Caco-2 (cell line): ENCODE data around the gene CMSS1. TPM values are rescaled to one million over a fixed set of nuclear protein-coding genes. Genes with fewer than 3 reads are reported as not detected.

Source experiments
- BruUV-seq: library from RNA; stranded (reverse); fragments of 400-500 nt; replicated peaks from 2 replicates; lab custom pipeline; 2021; lab: Mats Ljungman, UMichigan
- CTCF ChIA-PET: fragments of 300-600 bp; sonication (Branson Sonifier 250); formaldehyde crosslinking; loops from one replicate; lab custom pipeline; 2022; ENCODE audit warnings: antibody characterized with exemption; lab: Charles Lee
- POLR2A ChIA-PET: fragments of 300-600 bp; sonication (Branson Sonifier 250); formaldehyde crosslinking; loops from one replicate; lab custom pipeline; 2022; ENCODE audit warnings: antibody characterized with exemption; lab: Charles Lee
- DNase-seq, 2 experiments: peaks; one replicate each; pipeline versions ENCODE4 v3.0.0 to v3.0.0-alpha.2; 2020 to 2022
- H3K27me3 ChIP-seq: replicated peaks from 2 replicates; pipeline ENCODE4 v1.6.0; 2011; ENCODE audit warnings: low read length; ENCODE audit not compliant: control insufficient read depth, insufficient read depth
- H3K36me3 ChIP-seq: 2 replicates; pipeline ENCODE4 v1.5.1; 2011; ENCODE audit warnings: low read length; ENCODE audit not compliant: control insufficient read depth, insufficient read depth
- H3K4me1 ChIP-seq: fragments of 250-450 bp; sonication (Bioruptor Pico); 2 replicates; pipeline ENCODE4 v1.5.1; 2020; ENCODE audit warnings: mild to moderate bottlenecking
- H3K4me3 ChIP-seq: 2 replicates; pipeline ENCODE4 v1.5.1; 2011; ENCODE audit warnings: low read depth, mild to moderate bottlenecking, control low read depth, low read length
- H3K9me3 ChIP-seq: fragments of 250-450 bp; sonication (Bioruptor Pico); 2 replicates; pipeline ENCODE4 v1.5.1; 2020; ENCODE audit warnings: mild to moderate bottlenecking, moderate library complexity
- H3K27ac Mint-ChIP-seq: one replicate; pipeline ENCODE4 v1.8.0; 2022; ENCODE audit warnings: mixed read lengths; ENCODE audit not compliant: unreplicated experiment
- H3K27me3 Mint-ChIP-seq: one replicate; pipeline ENCODE4 v1.8.0; 2022; ENCODE audit warnings: mixed read lengths; ENCODE audit not compliant: insufficient read depth, unreplicated experiment
- H3K36me3 Mint-ChIP-seq: one replicate; pipeline ENCODE4 v1.8.0; 2022; ENCODE audit warnings: mild to moderate bottlenecking, mixed read lengths; ENCODE audit not compliant: insufficient read depth, unreplicated experiment
- H3K4me1 Mint-ChIP-seq: one replicate; pipeline ENCODE4 v1.8.0; 2022; ENCODE audit warnings: low read depth, mixed read lengths; ENCODE audit not compliant: unreplicated experiment
- H3K4me3 Mint-ChIP-seq: one replicate; pipeline ENCODE4 v1.8.0; 2022; ENCODE audit warnings: mild to moderate bottlenecking, moderate library complexity, mixed read lengths; ENCODE audit not compliant: unreplicated experiment
- H3K9me3 Mint-ChIP-seq: one replicate; pipeline ENCODE4 v1.8.0; 2022; ENCODE audit warnings: mixed read lengths; ENCODE audit not compliant: unreplicated experiment
- CTCF ChIP-seq, 2 experiments: fragments of 200-600 bp in 1 of 2; IDR thresholded peaks; 1 replicate in 1 of 2; 2 replicates in 1 of 2; pipeline versions ENCODE4 v1.5.1 to v1.8.0; 2011 to 2022; ENCODE audit warnings: antibody characterized with exemption in 1 of 2, control low read depth in 1 of 2, inconsistent platforms in 1 of 2, low read depth in 1 of 2, low read length in 1 of 2, mild to moderate bottlenecking in 1 of 2, moderate library complexity in 1 of 2; ENCODE audit not compliant: insufficient read depth in 1 of 2, severe bottlenecking in 1 of 2, unreplicated experiment in 1 of 2
- intact Hi-C: fragments of 100-400 bp; cut with micrococcal nuclease; formaldehyde crosslinking; loops from one replicate; pipeline ENCODE4 v1.10.0; 2022; ENCODE audit not compliant: unreplicated experiment
- total RNA-seq: library from RNA; stranded (reverse); gene quantifications from 2 replicates; pipeline ENCODE4 v1.2.3, GENCODE V29; 2022

Gene CMSS1
- total RNA-seq, 1 experiment from 2014 or later, result 54.4 TPM

- Mint-ChIP-seq H3K27me3 (no peaks in the 10 kb centered on the region), H3K9me3 (no peaks in the 10 kb centered on the region), H3K4me1 (peaks cover 11% of the 10 kb centered on the region), H3K36me3 (no peaks in the 10 kb centered on the region), H3K4me3 (no peak overlapping the region), H3K27ac (no peak overlapping the region)
- BruUV-seq, result no TSS peak
- CTCF ChIA-PET, result no interaction called here
- H3K9me3 ChIP-seq, result no peaks in the 10 kb centered on the region
- H3K4me1 ChIP-seq, result no peaks in the 10 kb centered on the region
- no peak overlapping the region for H3K4me3 ChIP-seq
- TF ChIP-seq CTCF (IDR thresholded peaks at IDR 0.05; ENCODE audit: insufficient read depth in 1 of 2, low read depth in 1 of 2, low read length in 1 of 2, severe bottlenecking in 1 of 2, unreplicated experiment in 1 of 2), result no peak
- H3K36me3 ChIP-seq, result no peaks in the 10 kb centered on the region
- POLR2A ChIA-PET, result no interaction called here
- intact Hi-C loops, result no loop called here
- DNase-seq, result no peak
- no peaks in the 10 kb centered on the region for H3K27me3 ChIP-seq
These were observed 160.6 kb downstream of the CMSS1 start for GRCh38 chr3:99978221-99978620.

GRCh38 chr3:99980606-99981005 is 162.9 kb downstream of the CMSS1 start:
- intact Hi-C loops, result no loop called here
- H3K4me1 Mint-ChIP-seq, result peaks cover 19% of the 10 kb centered on the region
- no peaks in the 10 kb centered on the region for H3K36me3 ChIP-seq
- no TSS peak for BruUV-seq
- ChIA-PET POLR2A (no interaction called here), CTCF (no interaction called here)
- no peak overlapping the region for H3K4me3 ChIP-seq
- H3K9me3 ChIP-seq, result no peaks in the 10 kb centered on the region
- no peak for DNase-seq
- H3K27me3 ChIP-seq, result no peaks in the 10 kb centered on the region
- peaks cover 17% of the 10 kb centered on the region for H3K4me1 ChIP-seq
- TF ChIP-seq CTCF (IDR thresholded peaks at IDR 0.05; ENCODE audit: insufficient read depth in 1 of 2, low read depth in 1 of 2, low read length in 1 of 2, severe bottlenecking in 1 of 2, unreplicated experiment in 1 of 2), result no peak
- H3K27ac Mint-ChIP-seq, result no peak overlapping the region
- no peak overlapping the region for H3K4me3 Mint-ChIP-seq
- H3K36me3 Mint-ChIP-seq, result no peaks in the 10 kb centered on the region
- H3K9me3 Mint-ChIP-seq, result no peaks in the 10 kb centered on the region
- no peaks in the 10 kb centered on the region for H3K27me3 Mint-ChIP-seq

GRCh38 chr3:99981138-99981537 is 163.5 kb downstream of the CMSS1 start:
- DNase-seq, result no peak
- Histone ChIP-seq H3K36me3 (no peaks in the 10 kb centered on the region), H3K4me1 (peaks cover 17% of the 10 kb centered on the region), H3K27me3 (no peaks in the 10 kb centered on the region), H3K4me3 (no peak overlapping the region), H3K9me3 (no peaks in the 10 kb centered on the region)
- ChIA-PET CTCF (no interaction called here), POLR2A (no interaction called here)
- no peaks in the 10 kb centered on the region for H3K27me3 Mint-ChIP-seq
- TF ChIP-seq CTCF (IDR thresholded peaks at IDR 0.05; ENCODE audit: insufficient read depth in 1 of 2, low read depth in 1 of 2, low read length in 1 of 2, severe bottlenecking in 1 of 2, unreplicated experiment in 1 of 2), result no peak
- H3K27ac Mint-ChIP-seq, result no peak overlapping the region
- no peaks in the 10 kb centered on the region for H3K9me3 Mint-ChIP-seq
- intact Hi-C loops, result no loop called here
- H3K4me3 Mint-ChIP-seq, result no peak overlapping the region
- BruUV-seq, result no TSS peak
- peaks cover 19% of the 10 kb centered on the region for H3K4me1 Mint-ChIP-seq
- no peaks in the 10 kb centered on the region for H3K36me3 Mint-ChIP-seq
